Left lung (tissue), 10 donors: ENCODE results near the gene LMX1B. TPM values are rescaled to one million over a fixed set of nuclear protein-coding genes. Genes with fewer than 3 reads are reported as not detected.

Source experiments
- ATAC-seq: fragments of 200-7000 bp; cut with Tn5 transposase; one replicate; pipeline ENCODE4 v1.9.1; 2020; ENCODE audit warnings: moderate library complexity
- DNase-seq, 4 donors: peaks; one replicate each; pipeline ENCODE4 v3.0.0-alpha.2; 2013 to 2020
- H3K27ac ChIP-seq, 2 donors: fragments of 200-600 bp; sonication (generic) in 1 of 2; one replicate each; pipeline versions ENCODE4 v1.5.0 to v1.8.0; 2020 to 2021
- H3K27me3 ChIP-seq, 2 donors: fragments of 200-600 bp; sonication (generic) in 1 of 2; one replicate each; pipeline versions ENCODE4 v1.5.0 to v1.8.0; 2020 to 2021
- H3K36me3 ChIP-seq, 2 donors: fragments of 200-600 bp; sonication (generic) in 1 of 2; one replicate each; pipeline versions ENCODE4 v1.5.0 to v1.8.0; 2020 to 2021
- H3K4me1 ChIP-seq, 2 donors: fragments of 200-600 bp; one replicate each; pipeline ENCODE4 v1.8.0; 2021
- H3K4me3 ChIP-seq, 2 donors: fragments of 200-600 bp; sonication (generic) in 1 of 2; one replicate each; pipeline versions ENCODE4 v1.5.0 to v1.8.0; 2020 to 2021; ENCODE audit warnings: mild to moderate bottlenecking in 1 of 2
- H3K9me3 ChIP-seq, 2 donors: fragments of 200-600 bp; sonication (generic) in 1 of 2; one replicate each; pipeline versions ENCODE4 v1.5.0 to v1.8.0; 2020 to 2021
- CTCF ChIP-seq, 2 donors: fragments of 200-600 bp; sonication (generic) in 1 of 2; IDR thresholded peaks; one replicate each; pipeline versions ENCODE4 v1.5.0 to v1.8.0; 2021; ENCODE audit warnings: antibody characterized with exemption in 2 of 2
- intact Hi-C, 2 donors: fragments of 100-400 bp; cut with DNase I; formaldehyde crosslinking; loops; one replicate each; pipeline versions ENCODE4 v1.11.2 to v1.14.2; 2022
- polyA plus RNA-seq, 6 donors: library from polyadenylated mRNA; unstranded; fragments of 120-200 nt; gene quantifications; one replicate each; pipeline ENCODE4 v1.2.1, GENCODE V29; 2013; ENCODE audit not compliant: insufficient read length in 6 of 6
- total RNA-seq, 2 donors: library from RNA; stranded (reverse); fragmentation: NEBNext Ultra II Directional; extraction: Animal tissue kit (Norgen Biotek cat#: 25700); gene quantifications; one replicate each; pipeline ENCODE4 v1.2.1, GENCODE V29; 2021
- donor health status: DM: no; HTN: yes; CAD: no.
- donor health status: DM: no; HTN: no; CAD: no.

The LMX1B gene
- total and polyA plus RNA-seq, 8 donors, result 0.05 to 0.31 (median 0.20) TPM; not detected in 1

GRCh38 chr9:126625329-126626126, 11.8 kb downstream of the LMX1B start:
- H3K9me3 ChIP-seq, result no peaks in the 10 kb centered on the region
- intact Hi-C loops, result no loop called here

GRCh38 chr9:126626127-126626925, 12.6 kb downstream of the LMX1B start:
- DNase-seq, result no peak
- no peaks in the 10 kb centered on the region for H3K9me3 ChIP-seq
- H3K27me3 ChIP-seq, result peaks cover 89 to 100% of the 10 kb centered on the region in 2 donors
- peaks cover 10 to 12% of the 10 kb centered on the region in 2 donors for H3K4me1 ChIP-seq
- H3K36me3 ChIP-seq, result no peaks in the 10 kb centered on the region
- peak overlapping the region; percentile 8 to 25 for H3K4me3 ChIP-seq
- ATAC-seq, result no peak
- no peak overlapping the region for H3K27ac ChIP-seq
- no peak for TF ChIP-seq CTCF (IDR thresholded peaks at IDR 0.05)
- intact Hi-C loops, result no loop called here

More at GRCh38 chr9:126625329-126626126, 11.8 kb downstream of the LMX1B start:
- DNase-seq (no peak), ATAC-seq (peak; percentile 24)
- H3K27ac ChIP-seq, result no peak overlapping the region
- peaks cover 10 to 12% of the 10 kb centered on the region in 2 donors for H3K4me1 ChIP-seq
- H3K36me3 ChIP-seq, result no peaks in the 10 kb centered on the region
- H3K27me3 ChIP-seq, result peaks cover 89 to 100% of the 10 kb centered on the region in 2 donors
- peak overlapping the region; percentile 8 to 25 for H3K4me3 ChIP-seq
- TF ChIP-seq CTCF (IDR thresholded peaks at IDR 0.05), result no peak

- ATAC-seq, result no peak
- Histone ChIP-seq H3K27ac (no peak overlapping the region), H3K9me3 (no peaks in the 10 kb centered on the region), H3K27me3 (peaks cover 85 to 100% of the 10 kb centered on the region in 2 donors), H3K4me3 (no peak overlapping the region), H3K36me3 (no peaks in the 10 kb centered on the region), H3K4me1 (peaks cover 10 to 12% of the 10 kb centered on the region in 2 donors)
- no peak for DNase-seq
- intact Hi-C loops, result no loop called here
- TF ChIP-seq CTCF (IDR thresholded peaks at IDR 0.05), result no peak
Observed at GRCh38 chr9:126626926-126627233, 13.2 kb downstream of the LMX1B start.

GRCh38 chr9:126628146-126628545, 14.4 kb downstream of the LMX1B start:
- Histone ChIP-seq H3K4me1 (peaks cover 10 to 12% of the 10 kb centered on the region in 2 donors), H3K9me3 (no peaks in the 10 kb centered on the region), H3K36me3 (no peaks in the 10 kb centered on the region), H3K4me3 (no peak overlapping the region), H3K27me3 (peaks cover 72 to 100% of the 10 kb centered on the region in 2 donors), H3K27ac (no peak overlapping the region)
- no peak for DNase-seq
- TF ChIP-seq CTCF (IDR thresholded peaks at IDR 0.05), result no peak
- no peak for ATAC-seq
- intact Hi-C loops, result no loop called here
